PFSK-1 (cell line): ENCODE results near the gene PRCD.

Source experiments
- REST ChIP-seq, 2 experiments: IDR thresholded peaks; 2 replicates each; pipeline versions ENCODE4 v1.6.1 to v1.8.0; 2011 to 2012; ENCODE audit warnings: low read depth in 2 of 2, low read length in 2 of 2, control low read depth in 1 of 2, inconsistent platforms in 1 of 2, mild to moderate bottlenecking in 1 of 2, moderate library complexity in 1 of 2; ENCODE audit not compliant: insufficient read depth in 1 of 2
- TAF1 ChIP-seq: IDR thresholded peaks from 2 replicates; pipeline ENCODE4 v1.6.1; 2012; ENCODE audit warnings: low read length, control low read depth, borderline replicate concordance; ENCODE audit not compliant: insufficient read depth

- TF ChIP-seq REST (IDR thresholded peaks at IDR 0.05; ENCODE audit: insufficient read depth in 1 of 2, low read depth in 2 of 2, low read length in 2 of 2), result no peak
- no peak for TF ChIP-seq TAF1
Observed at GRCh38 chr17:76574166-76574565, 34.3 kb downstream of the PRCD start.
